HG03457 (cell line): ENCODE measurements around the gene KIF16B.
"Not testable (repeated sequence)": the region's sequence is repeated elsewhere in the genome, so short reads cannot be mapped to it uniquely, and the experiment has no call there.

Experiments
- ATAC-seq: cut with Tn5 transposase; IDR thresholded peaks from one replicate; pipeline ENCODE4 v1.9.1; 2021; ENCODE audit warnings: moderate number of reproducible peaks; ENCODE audit not compliant: unreplicated experiment

The KIF16B gene

GRCh38 chr20:16439540-16439939 is 133.7 kb downstream of the KIF16B start:
- not testable (repeated sequence) for ATAC-seq

DNA sequence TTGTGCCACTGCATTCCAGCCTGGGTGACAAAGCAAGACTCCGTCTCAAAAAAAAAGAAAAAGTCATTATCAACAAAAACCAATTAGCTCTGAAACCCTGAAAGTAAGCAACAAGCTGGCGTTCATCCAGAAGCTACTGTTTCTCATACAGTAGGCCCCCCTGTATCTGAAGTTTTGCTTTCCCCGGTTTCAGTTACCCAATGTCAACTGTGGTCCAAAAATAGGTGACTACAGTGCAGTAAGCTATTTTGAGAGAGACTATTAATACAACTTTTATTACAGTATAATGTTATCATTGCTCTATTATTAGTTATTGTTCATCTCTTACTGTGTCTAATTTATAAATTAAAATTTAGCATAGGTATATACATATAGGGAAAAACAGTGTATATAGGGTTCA is 135.1 kb downstream of the KIF16B start:
- no peak for ATAC-seq

DNA sequence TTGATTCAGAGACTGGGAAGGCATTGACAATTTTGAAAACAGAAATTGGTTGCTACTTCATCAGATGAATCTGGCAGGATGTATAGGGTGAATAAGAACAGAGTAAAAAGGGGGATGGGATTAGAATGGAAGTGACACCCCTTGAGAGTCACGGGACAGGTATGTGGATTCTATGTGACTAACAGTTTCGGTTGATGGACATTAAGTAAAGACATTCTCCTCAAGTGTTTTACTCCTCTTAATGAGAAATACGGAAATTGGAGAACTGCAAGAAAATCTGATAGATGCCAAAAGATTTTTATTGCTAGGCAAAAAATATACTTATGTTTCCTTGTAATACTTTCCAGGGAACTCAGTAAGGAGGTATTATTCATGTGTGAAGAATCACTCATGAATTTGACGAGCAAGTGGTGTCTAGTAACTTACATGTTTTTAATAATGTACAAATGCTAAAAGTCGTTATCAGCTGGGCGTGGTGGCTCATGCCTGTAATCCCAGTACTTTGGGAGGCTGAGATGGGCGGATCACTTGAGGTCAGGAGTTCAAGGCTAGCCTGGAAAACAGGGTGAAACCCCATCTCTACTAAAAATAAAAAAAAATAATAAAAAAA is 135.8 kb downstream of the KIF16B start:
- no peak for ATAC-seq

DNA sequence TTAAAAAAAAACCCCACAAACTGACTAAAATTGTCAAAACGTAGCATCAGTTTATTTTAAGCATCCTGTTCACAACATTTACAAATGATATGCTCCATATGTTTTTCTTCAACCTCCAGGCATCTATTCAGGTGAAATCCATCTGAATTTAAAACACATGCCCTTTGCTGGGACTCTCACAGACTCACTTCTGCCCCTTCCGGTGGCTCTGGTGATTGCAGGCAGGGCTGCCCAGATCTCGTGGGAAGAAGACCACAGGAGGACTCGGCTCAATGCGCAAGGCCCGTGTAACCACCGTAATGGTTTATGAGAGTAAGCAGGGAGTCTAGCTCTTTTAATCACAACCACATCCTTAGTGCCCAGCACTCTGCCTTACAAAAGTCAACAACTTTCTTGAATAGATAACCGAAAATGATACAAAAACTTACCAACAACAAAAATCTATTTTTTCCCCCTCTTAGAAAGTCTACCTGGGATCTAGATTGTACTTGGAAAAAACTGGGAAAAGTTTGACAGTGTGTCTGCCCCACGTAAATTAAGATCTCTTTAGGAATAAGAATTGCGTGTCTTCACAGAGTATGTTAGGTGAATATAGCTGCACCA is 139.1 kb downstream of the KIF16B start:
- ATAC-seq: no peak

- no peak for ATAC-seq
These were observed 140.0 kb downstream of the KIF16B start for GRCh38 chr20:16433293-16433580.

GRCh38 chr20:16432466-16433292 is 140.6 kb downstream of the KIF16B start:
- no peak for ATAC-seq

DNA sequence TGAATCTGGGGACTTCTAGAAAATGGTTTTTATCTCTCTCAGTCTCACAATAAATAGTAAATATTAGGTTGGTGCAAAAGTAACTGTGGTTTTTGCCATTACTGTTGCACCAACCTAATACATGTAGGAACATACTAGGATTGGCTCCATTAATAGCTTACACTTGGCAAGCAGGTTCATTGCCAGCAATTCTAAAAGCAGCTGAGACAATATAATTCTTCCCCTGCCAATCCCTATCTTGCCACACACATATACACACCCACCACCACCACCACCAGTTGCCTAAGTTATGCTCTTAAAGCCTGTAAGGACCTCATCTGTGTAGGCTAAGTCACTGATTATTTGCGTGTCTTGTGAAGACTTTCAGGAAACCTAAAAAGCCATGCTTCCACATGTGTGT is 145.1 kb downstream of the KIF16B start:
- no peak for ATAC-seq

GRCh38 chr20:16427571-16427970 is 145.7 kb downstream of the KIF16B start:
- ATAC-seq: no peak

DNA sequence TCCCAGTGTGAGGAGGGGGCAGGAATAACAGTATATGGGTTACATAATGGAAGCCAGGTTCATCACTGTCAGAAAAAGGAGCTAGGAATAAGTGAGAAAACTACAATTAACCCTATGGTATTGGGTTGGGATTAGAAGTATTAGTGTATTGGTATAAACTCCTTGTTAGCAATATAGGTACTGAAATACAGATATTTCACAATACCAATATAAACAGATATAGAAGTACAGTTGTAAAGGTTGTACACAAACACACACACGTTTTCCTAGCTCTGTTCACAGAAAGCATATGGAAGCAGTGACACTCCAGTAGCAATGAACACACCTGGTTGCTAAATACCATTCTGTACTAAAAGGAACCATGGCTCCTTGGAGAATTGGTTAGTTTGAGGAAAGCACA is 148.5 kb downstream of the KIF16B start:
- ATAC-seq: no peak

- no peak for ATAC-seq
These were observed 149.7 kb downstream of the KIF16B start for GRCh38 chr20:16423311-16424212.

- no peak for ATAC-seq
These were observed 154.0 kb downstream of the KIF16B start for GRCh38 chr20:16419138-16419715.

DNA sequence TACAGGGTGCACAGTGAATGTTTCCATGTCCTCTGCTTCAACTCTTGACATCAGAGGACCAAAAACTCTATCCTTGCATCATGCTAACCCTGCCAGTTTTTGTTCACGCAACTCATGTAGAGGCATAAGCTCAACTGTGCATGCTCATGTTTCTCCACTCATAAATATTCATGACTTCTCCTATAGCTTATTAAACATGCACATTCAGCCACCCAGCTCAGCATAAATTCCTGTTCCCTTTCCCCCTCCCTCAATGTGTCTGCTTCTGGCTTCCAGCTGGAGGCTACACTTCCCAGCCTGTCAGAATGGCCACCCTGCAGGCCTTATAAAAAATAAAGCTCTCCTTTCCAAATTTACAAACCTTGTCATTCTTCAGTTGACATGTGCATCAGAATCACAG is 154.6 kb downstream of the KIF16B start:
- ATAC-seq: no peak

DNA sequence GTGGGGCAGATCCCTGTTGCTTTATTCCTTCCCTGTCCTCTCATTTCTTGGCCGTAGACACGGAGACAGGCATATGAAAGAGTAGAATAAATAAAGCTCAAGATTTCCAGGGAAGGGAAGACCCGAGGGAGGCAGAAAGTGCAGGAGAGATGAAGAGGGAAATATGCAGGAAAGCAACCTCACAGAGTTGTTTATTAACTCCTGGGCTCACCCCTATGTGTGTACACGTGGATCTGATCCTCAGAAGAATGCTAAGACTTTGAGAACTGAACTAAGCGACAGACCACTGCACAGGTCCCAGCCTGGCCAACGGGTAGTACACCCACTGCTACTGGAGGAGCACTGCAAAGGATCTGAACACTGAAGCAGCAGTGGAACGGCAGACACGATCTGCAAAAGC is 156.2 kb downstream of the KIF16B start:
- ATAC-seq: no peak

DNA sequence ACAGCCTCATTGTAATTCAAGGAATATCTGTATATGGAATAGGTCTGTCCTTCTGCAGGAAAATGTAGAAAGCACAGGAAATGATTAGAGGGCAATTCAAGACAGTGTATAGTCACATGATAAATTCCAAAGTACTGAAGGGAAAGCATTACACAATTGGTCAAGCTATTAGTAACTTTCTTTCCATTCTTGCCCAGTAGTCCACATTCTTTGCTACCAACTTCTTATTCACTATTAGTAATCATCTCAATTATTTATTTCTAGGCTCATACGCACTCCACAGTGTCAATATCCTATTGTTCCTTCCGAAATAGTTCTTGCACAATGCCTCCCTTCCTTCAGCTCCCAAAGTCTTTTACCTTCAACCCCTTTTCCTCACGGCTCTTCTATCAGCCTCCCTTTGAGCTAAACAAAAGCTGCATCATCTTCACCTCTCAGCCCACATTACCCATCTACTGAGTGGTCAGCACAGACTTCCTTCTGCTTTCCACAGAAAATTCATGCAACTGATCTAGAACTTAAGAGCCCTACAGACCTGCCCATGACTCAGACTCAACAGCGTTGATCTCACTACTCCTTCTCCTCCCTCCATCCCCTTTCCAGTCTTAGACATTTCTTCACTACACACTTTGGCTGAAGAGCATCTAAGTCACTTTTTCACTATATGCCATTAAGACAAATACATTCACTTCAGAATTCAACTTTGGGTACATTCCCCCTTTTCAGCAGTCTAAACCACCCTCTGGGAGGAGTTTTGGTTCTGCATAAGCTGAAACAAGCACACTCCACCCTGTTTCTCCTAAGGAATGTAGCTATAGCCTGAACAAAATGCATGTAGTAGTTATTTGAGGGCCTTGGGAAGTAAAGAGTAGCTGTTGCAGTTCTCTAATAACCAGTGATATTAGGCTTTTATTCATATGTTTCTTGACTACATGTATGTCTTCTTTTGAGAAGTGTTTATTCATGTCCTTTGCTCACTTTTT is 157.9 kb downstream of the KIF16B start:
- ATAC-seq: no peak

DNA sequence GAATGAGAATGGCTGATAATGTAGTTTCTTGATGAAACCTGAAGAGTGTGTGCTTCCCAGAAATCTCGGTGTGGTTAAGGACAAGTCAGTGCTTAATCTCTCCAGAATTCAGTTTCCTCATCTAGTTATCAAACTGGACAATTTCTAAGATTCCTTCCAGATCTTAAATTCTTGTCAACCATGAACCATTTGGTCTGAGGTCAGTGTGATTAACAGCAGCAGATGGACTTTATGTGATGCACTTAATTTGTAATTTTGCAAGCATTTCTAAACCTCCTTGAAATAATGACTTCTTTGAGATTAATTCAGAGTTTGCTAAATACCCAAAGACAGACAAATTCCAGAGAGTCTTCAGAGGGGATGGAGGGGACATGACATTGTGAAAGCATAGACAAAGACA is 160.3 kb downstream of the KIF16B start:
- ATAC-seq: no peak

- ATAC-seq: no peak
These were observed 161.9 kb downstream of the KIF16B start for GRCh38 chr20:16411361-16411760.

GRCh38 chr20:16410626-16411025 is 162.6 kb downstream of the KIF16B start:
- ATAC-seq: no peak

DNA sequence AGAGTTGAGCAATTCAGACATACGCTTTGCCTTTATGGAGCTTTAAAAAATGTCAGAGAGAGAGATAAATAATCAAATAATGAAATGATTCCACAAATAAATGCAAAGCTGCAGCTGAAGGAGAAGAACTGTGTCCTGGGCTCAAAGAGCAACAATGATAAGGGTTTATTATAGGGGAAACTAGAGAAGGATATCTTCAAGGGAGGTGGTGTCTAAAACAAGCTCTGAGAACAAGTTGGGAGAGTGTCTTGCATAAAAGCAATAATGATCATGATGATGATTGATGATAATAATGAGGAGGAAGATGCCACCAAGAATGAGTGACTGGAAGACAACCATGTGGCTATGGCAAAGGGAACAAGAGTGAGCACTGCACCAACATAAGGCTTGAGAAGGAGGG is 164.3 kb downstream of the KIF16B start:
- no peak for ATAC-seq

DNA sequence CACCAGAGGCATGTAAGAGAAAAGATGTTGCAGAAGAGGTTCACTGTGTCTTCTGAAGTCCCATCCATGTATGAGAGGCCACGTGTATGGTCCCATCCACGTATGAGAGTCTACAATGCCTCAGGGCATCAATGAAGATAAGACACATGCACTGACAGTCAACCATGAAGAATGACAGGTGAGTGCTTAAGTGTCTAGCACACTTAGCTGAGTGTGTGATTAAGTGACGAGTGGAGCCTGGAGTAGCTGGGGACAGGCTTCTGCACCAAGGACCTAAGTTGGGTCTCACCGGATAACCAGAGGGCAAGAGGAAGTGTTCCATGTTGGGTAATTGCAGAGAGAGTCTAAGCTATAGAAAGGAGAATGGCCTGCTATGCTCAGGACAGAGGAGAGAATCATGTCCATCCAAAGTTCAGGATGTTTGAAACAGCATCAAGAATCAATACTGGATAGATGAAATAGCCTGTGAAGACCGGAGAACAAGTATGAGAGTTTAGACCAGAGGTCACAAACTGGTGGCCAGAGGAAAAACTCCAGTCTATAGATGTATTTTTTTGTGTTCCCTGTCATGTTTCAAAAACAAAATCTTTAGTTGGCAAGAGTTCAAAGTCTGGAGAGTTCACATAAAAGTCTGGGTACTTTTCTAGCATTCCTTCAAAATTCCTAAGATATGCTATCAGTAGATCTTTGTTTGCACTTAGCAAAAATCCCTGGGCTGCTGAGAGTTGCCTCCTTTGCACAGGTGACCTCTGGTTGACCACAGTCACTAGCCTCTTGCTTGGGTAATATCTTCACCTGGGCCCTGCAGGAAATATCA is 165.8 kb downstream of the KIF16B start:
- no peak for ATAC-seq
